ENCODE data around the gene PDIK1L. TPM values are rescaled to one million over a fixed set of nuclear protein-coding genes. Genes with fewer than 3 reads are reported as not detected.

PDIK1L gene
- total and polyA plus RNA-seq, 9 of the 15 experiments (the other 6 are each of a cell fraction or from before 2014, with no cell fraction given): 12.8 to 30.2 (median 21.5) TPM

- TF ChIP-seq HES1 (IDR thresholded peaks at IDR 0.05; ENCODE audit: low read depth) (peak; percentile 85), RHOXF2B (CRISPR knock-in tag; conservative IDR thresholded peaks at IDR 0.05) (peak; percentile 31; the same call in 1 of the 2 replicates), ZBTB1 (CRISPR knock-in tag; IDR thresholded peaks at IDR 0.05; ENCODE audit: borderline replicate concordance, low read depth) (no peak), ZNF384 (IDR thresholded peaks at IDR 0.05; ENCODE audit: low read depth, low read length) (peak; percentile 89), ZC3H11A (IDR thresholded peaks at IDR 0.05; ENCODE audit: low read depth, low read length) (no peak), IRF1 (CRISPR knock-in tag; IDR thresholded peaks at IDR 0.05; ENCODE audit: borderline replicate concordance) (no peak), ILF3 (IDR thresholded peaks at IDR 0.05; ENCODE audit: borderline replicate concordance) (peak; percentile 74; the same call in 1 of the 2 replicates), ZNF830 (CRISPR knock-in tag; IDR thresholded peaks at IDR 0.05) (no peak), TEAD2 (tag; IDR thresholded peaks at IDR 0.05) (no peak), ZNF436 (CRISPR knock-in tag; IDR thresholded peaks at IDR 0.05) (peak; percentile 55; the same call in 1 of the 2 replicates), ZNF740 (CRISPR knock-in tag; IDR thresholded peaks at IDR 0.05) (no peak), ZNF740 (tag; IDR thresholded peaks at IDR 0.05) (peak in 1 of 2 experiments; percentile 44; a peak in 2 of 4 replicates), ZNF77 (CRISPR knock-in tag; IDR thresholded peaks at IDR 0.05) (no peak), ZNF232 (CRISPR knock-in tag; IDR thresholded peaks at IDR 0.05) (no peak), DDX20 (tag; IDR thresholded peaks at IDR 0.05; ENCODE audit: low read depth) (peak; percentile 14), HMGXB4 (CRISPR knock-in tag; IDR thresholded peaks at IDR 0.05) (no peak), ZZZ3 (IDR thresholded peaks at IDR 0.05) (no peak), STAT5B (CRISPR knock-in tag; IDR thresholded peaks at IDR 0.05) (0 out of 2 replicates have a peak, but pooled peaks have one; percentile 8), KLF6 (CRISPR knock-in tag; IDR thresholded peaks at IDR 0.05; ENCODE audit: borderline replicate concordance) (peak; percentile 69; the same call in 1 of the 2 replicates), CREB3 (tag; conservative IDR thresholded peaks at IDR 0.05; ENCODE audit: low read depth) (peak; percentile 65; the same call in 1 of the 2 replicates), TBP (optimal IDR thresholded peaks at IDR 0.05; ENCODE audit: low read depth, low read length) (peak; percentile 94), BRCA1 (IDR thresholded peaks at IDR 0.05) (no peak), BRCA1 (CRISPR knock-in tag; IDR thresholded peaks at IDR 0.05) (no peak), SREBF2 (CRISPR knock-in tag; IDR thresholded peaks at IDR 0.05) (no peak), OTX1 (CRISPR knock-in tag; IDR thresholded peaks at IDR 0.05) (peak; percentile 86; the same call in 1 of the 2 replicates)
Measured at GRCh38 chr1:26126321-26127084, 14.9 kb downstream of the PDIK1L start (continued).
